Fibroblast of lung (primary cell): ENCODE data around the gene NAA80. TPM values are rescaled to one million over a fixed set of nuclear protein-coding genes. Genes with fewer than 3 reads are reported as not detected.

Experiments
- DNase-seq, 2 donors: peaks; one replicate each; pipeline versions ENCODE4 v3.0.0 to v3.0.0-alpha.2; 2010; ENCODE audit warnings: low read depth in 2 of 2
- H2AFZ ChIP-seq: 2 replicates; pipeline ENCODE4 v1.5.1; 2012; ENCODE audit warnings: low read length, control low read depth, inconsistent platforms
- H3K27ac ChIP-seq: 2 replicates; pipeline ENCODE4 v1.5.1; 2011; ENCODE audit warnings: low read length, control low read depth; ENCODE audit not compliant: insufficient read depth
- H3K27me3 ChIP-seq: 2 replicates; pipeline ENCODE4 v1.5.1; 2011; ENCODE audit warnings: mild to moderate bottlenecking, low read length; ENCODE audit not compliant: control insufficient read depth, insufficient read depth
- H3K36me3 ChIP-seq: 2 replicates; pipeline ENCODE4 v1.5.1; 2011; ENCODE audit warnings: low read length; ENCODE audit not compliant: control insufficient read depth, insufficient read depth
- H3K4me1 ChIP-seq: 2 replicates; pipeline ENCODE4 v1.5.1; 2011; ENCODE audit warnings: low read length; ENCODE audit not compliant: control insufficient read depth, insufficient read depth; ENCODE audit errors: extremely low read depth
- H3K4me2 ChIP-seq: 2 replicates; pipeline ENCODE4 v1.5.1; 2011; ENCODE audit warnings: low read length, control low read depth; ENCODE audit not compliant: insufficient read depth; ENCODE audit errors: extremely low read depth
- H3K4me3 ChIP-seq, 4 experiments: fragments of 200-600 bp in 1 of 4; sonication (generic) in 1 of 4; replicated peaks in 1 of 4; 2 replicates each; pipeline ENCODE4 v1.5.1; 2011 to 2016; ENCODE audit warnings: low read length in 4 of 4, low read depth in 3 of 4, mild to moderate bottlenecking in 3 of 4, control low read depth in 2 of 4, inconsistent platforms in 1 of 4, mixed read lengths in 1 of 4; ENCODE audit not compliant: insufficient read depth in 1 of 4; ENCODE audit errors: control extremely low read depth in 1 of 4
- H3K79me2 ChIP-seq: 2 replicates; pipeline ENCODE4 v1.5.1; 2012; ENCODE audit warnings: mild to moderate bottlenecking, low read length, inconsistent platforms; ENCODE audit not compliant: control insufficient read depth, insufficient read depth
- H3K9ac ChIP-seq: 2 replicates; pipeline ENCODE4 v1.5.1; 2011; ENCODE audit warnings: mild to moderate bottlenecking, low read length, control low read depth; ENCODE audit not compliant: insufficient read depth
- H3K9me3 ChIP-seq: 2 replicates; pipeline ENCODE4 v1.5.1; 2012; ENCODE audit warnings: low read depth, low read length; ENCODE audit not compliant: control insufficient read depth, insufficient read depth
- H4K20me1 ChIP-seq: 2 replicates; pipeline ENCODE4 v1.5.1; 2011; ENCODE audit warnings: low read length; ENCODE audit not compliant: control insufficient read depth, insufficient read depth; ENCODE audit errors: extremely low read depth
- EZH2 ChIP-seq: IDR thresholded peaks from 2 replicates; pipeline ENCODE4 v1.5.1; 2012; ENCODE audit warnings: low read length, control low read depth, mild to moderate bottlenecking; ENCODE audit errors: missing control alignments
- polyA plus RNA-seq, 2 donors: library from polyadenylated mRNA; depleted of rRNA in 1 of 2; stranded (reverse) in 1 of 2; unstranded in 1 of 2; fragments of >200 nt; gene quantifications; 2 replicates each; pipeline ENCODE4 v1.2.1, GENCODE V29; 2011 to 2012; ENCODE audit warnings: missing spikeins in 1 of 2
- total RNA-seq: library from RNA; depleted of rRNA; stranded (reverse); fragments of >200 nt; gene quantifications from 2 replicates; pipeline ENCODE4 v1.2.1, GENCODE V29; 2014
- TF ChIP-seq, protein P1 (sequence below), 2 donors: IDR thresholded peaks in 1 of 2; conservative IDR thresholded peaks in 1 of 2; 1 replicate in 1 of 2; 2 replicates in 1 of 2; pipeline ENCODE4 v1.5.1; 2011 to 2012; ENCODE audit warnings: low read length in 2 of 2, control low read depth in 1 of 2, inconsistent platforms in 1 of 2, low read depth in 1 of 2, mild to moderate bottlenecking in 1 of 2

NAA80 gene
- total and polyA plus RNA-seq, 2 donors (not counting 1 experiment from before 2014, with no cell fraction given), result 3.1 to 3.8 TPM

GRCh38 chr3:50254577-50255250, 44.5 kb downstream of the NAA80 start:
- DNase-seq, result peak; percentile 33 to 47
- Histone ChIP-seq H4K20me1 (peaks cover 2% of the 10 kb centered on the region), H3K79me2 (peaks cover 39% of the 10 kb centered on the region), H3K4me2 (no peak overlapping the region), H2AFZ (no peak overlapping the region), H3K9ac (no peak overlapping the region), H3K9me3 (no peaks in the 10 kb centered on the region), H3K27ac (no peak overlapping the region), H3K27me3 (no peaks in the 10 kb centered on the region), H3K4me1 (peaks cover 14% of the 10 kb centered on the region), H3K4me3 (no peak overlapping the region), H3K36me3 (peaks cover 38% of the 10 kb centered on the region)
- TF ChIP-seq, protein P1, sequence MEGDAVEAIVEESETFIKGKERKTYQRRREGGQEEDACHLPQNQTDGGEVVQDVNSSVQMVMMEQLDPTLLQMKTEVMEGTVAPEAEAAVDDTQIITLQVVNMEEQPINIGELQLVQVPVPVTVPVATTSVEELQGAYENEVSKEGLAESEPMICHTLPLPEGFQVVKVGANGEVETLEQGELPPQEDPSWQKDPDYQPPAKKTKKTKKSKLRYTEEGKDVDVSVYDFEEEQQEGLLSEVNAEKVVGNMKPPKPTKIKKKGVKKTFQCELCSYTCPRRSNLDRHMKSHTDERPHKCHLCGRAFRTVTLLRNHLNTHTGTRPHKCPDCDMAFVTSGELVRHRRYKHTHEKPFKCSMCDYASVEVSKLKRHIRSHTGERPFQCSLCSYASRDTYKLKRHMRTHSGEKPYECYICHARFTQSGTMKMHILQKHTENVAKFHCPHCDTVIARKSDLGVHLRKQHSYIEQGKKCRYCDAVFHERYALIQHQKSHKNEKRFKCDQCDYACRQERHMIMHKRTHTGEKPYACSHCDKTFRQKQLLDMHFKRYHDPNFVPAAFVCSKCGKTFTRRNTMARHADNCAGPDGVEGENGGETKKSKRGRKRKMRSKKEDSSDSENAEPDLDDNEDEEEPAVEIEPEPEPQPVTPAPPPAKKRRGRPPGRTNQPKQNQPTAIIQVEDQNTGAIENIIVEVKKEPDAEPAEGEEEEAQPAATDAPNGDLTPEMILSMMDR (conservative IDR thresholded peaks at IDR 0.05 in 1 of 2, IDR thresholded peaks at IDR 0.05 in 1 of 2; ENCODE audit: low read depth in 1 of 2, low read length in 2 of 2), result no peak
- no peak for TF ChIP-seq EZH2

DNA sequence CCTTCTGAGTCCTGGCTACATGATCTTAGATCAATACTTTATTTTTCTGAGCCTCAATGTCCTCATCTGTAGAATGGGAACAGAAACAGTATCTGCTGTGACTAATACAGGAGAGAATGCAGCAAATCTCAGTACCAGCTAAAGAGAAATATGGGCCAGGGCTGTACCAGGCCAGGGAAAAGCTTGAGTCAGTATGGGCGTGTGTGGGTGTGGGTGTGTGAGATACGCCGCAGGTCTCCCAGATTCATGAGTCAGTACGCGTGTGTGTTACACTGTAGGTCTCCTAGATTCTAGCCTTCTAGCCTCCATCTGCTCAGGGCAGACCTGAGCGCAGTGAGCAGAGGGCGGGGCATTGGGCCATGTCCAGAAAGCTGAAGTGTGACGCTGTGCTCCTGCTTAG, 48.0 kb downstream of the NAA80 start:
- H3K4me2 ChIP-seq, result no peak overlapping the region
- H3K27me3 ChIP-seq, result no peaks in the 10 kb centered on the region
- H3K36me3 ChIP-seq, result peaks cover 23% of the 10 kb centered on the region
- H3K4me3 ChIP-seq, result no peak overlapping the region
- H3K9me3 ChIP-seq, result no peaks in the 10 kb centered on the region
- no peak overlapping the region for H2AFZ ChIP-seq
- peaks cover 43% of the 10 kb centered on the region for H3K4me1 ChIP-seq
- peaks cover 2% of the 10 kb centered on the region for H4K20me1 ChIP-seq
- H3K27ac ChIP-seq, result peak overlapping the region; percentile 46
- peaks cover 73% of the 10 kb centered on the region for H3K79me2 ChIP-seq
- H3K9ac ChIP-seq, result no peak overlapping the region
- DNase-seq, result peak; percentile 90 to 94
- TF ChIP-seq, protein P1 (conservative IDR thresholded peaks at IDR 0.05 in 1 of 2, IDR thresholded peaks at IDR 0.05 in 1 of 2; ENCODE audit: low read depth in 1 of 2, low read length in 2 of 2), result no peak
- TF ChIP-seq EZH2, result no peak

GRCh38 chr3:50250514-50250913, 48.7 kb downstream of the NAA80 start:
- no peak overlapping the region for H2AFZ ChIP-seq
- H3K27ac ChIP-seq, result no peak overlapping the region
- H3K4me2 ChIP-seq, result no peak overlapping the region
- peaks cover 2% of the 10 kb centered on the region for H4K20me1 ChIP-seq
- peaks cover 21% of the 10 kb centered on the region for H3K36me3 ChIP-seq
- no peaks in the 10 kb centered on the region for H3K9me3 ChIP-seq
- peaks cover 49% of the 10 kb centered on the region for H3K4me1 ChIP-seq
- no peaks in the 10 kb centered on the region for H3K27me3 ChIP-seq
- TF ChIP-seq, protein P1 (conservative IDR thresholded peaks at IDR 0.05 in 1 of 2, IDR thresholded peaks at IDR 0.05 in 1 of 2; ENCODE audit: low read depth in 1 of 2, low read length in 2 of 2), result no peak
- no peak for TF ChIP-seq EZH2
- H3K9ac ChIP-seq, result no peak overlapping the region
- no peak overlapping the region for H3K4me3 ChIP-seq
- H3K79me2 ChIP-seq, result peaks cover 80% of the 10 kb centered on the region
- DNase-seq, result no peak
